AG08395 (cell line): ENCODE results near the gene CDH23.
A peak's percentile ranks its signal among the peaks of the same experiment; 100 is the strongest.

Experiments used
- DNase-seq: peaks from one replicate; pipeline ENCODE4 v3.0.0; 2012; ENCODE audit warnings: mixed read lengths, low spot score

Gene CDH23

DNA sequence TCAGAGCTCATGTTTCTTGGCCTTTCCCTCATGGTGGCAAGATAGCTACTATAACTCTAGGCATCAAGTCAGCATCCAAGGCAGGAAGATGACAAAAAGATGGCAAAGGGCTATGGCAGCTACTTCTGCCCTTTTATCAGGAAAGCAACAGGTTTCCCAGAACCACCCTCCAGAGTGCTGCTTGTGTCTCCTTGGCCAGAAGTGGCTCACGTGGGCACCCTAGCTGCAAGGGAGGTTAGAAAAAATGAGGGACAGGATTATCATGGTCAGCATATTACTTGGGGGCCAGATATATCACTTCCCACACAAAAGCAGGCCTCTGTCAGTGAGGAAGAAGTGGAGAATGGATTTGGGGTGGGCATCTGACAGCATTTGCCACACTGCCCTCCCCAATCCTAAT, 347.1 kb downstream of the CDH23 start:
- no peak for DNase-seq

DNA sequence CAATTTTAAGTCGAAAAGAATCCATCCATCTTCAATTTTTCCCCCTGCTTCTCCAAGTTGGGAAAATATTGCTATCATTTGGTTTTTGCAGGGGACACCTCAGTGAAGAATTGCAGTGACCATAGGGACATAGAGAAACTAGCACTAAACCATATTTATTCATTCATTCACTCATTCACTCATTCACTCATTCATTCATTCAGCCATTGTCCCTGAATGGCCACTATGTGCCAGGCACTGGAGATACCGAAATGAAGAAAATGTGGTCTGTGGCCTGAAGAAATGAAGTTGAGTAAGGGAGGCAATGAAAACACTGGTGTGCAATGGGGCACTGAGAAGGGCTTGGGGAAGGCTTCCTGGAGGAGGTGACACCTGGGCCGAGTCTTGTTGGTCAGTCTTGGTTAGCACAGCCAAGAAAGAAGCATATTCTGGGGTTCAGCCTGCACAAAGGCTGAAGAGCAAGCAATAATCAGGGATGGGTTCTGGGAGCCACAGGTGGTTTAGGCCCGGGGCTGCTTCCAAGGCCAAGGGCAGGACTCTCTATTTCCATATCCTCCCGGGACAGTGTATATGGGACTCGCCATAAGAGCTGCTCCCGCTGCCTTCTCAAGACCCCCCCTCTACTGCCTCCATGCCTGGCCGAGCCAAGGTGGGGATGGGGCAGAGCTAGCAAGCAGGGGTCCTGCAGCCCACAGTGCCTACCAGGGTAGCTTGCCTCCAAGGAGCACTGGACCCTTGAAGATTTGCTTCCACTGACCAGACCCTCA, 348.4 kb downstream of the CDH23 start:
- DNase-seq = no peak

DNA sequence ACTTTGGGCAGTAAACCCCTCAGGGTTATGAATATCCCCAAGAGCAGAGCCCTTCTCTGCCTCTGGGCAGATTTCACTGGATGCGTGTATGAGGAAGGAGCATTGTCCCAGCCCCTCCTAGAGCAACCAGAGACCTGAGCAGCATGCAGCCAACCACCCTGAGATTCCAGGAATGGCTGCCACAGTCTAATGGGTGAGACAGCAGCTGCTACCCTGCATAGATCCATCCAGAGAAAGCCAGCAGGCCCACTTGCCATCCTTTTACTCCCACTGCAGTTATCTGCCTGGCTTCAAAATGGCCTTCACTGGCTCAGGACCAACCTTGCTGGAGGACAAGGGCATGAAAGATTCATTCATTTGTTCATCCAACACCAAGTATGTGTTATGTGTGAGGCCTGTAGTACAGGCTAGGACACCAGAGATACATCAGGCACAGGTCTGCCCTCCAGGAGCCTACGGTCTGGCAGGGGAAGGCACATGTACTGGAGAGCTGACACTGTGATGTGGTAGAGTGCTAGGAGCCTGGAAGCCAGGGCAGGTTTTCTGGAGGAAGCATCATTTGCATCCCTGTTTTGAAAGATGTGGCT, 349.0 kb downstream of the CDH23 start:
- no peak for DNase-seq

DNA sequence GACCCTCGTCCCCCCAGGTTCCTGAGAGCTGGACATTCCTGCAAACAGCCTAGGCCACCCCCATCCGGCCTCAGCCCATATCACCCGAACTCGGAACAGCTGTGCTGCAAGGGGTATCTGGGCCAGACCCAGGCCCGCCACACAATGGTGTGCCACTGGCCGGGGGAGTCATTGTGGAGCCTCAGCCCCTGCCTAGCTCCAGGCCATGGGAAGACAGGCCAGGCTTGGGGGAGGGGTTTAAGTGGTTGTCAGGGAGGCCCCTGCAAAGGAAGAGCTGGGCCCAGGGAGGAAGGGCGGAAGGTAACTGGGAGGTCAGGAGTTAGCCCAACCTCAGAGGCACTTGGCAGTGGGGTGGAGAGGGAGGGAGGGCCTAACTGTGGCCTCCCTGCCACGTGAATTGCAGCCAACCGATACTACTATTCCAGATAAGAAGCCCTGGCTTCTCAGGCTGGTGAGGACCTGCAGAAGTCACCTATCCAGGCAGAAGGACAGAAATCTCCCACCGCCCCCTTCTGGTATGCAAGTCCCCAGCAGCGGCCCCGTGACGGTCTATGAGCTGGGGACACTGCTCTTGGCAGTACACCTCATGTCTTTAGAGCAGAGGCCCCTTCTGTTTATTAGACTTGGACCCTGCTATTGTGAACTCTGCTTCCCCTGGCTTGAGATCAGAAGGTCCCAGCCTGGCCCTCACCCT, 349.8 kb downstream of the CDH23 start:
- DNase-seq = no peak

DNA sequence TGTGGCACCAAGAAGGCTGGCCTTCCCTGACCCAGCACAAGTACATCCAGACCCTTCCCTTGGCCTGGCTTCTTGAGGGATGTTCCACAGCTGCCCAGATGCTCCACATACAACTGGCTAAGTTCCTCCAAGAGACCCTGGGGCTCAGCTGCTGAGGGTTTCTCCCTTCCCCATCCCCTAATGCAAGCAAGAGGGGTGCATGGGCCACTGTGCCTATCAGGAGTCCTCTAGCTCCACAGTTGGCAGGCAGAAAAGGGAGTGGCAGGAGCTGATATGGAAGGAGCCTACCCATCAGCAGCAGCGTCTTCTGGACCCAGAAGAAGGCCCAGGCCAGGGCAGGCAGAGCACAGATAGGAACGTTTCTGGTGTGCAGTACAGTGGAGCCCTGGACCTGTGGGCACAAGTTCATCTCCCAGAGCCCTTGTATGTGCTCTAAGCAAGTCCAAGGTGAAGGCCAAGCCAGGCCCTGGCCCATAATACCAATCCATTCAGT, 350.4 kb downstream of the CDH23 start:
- DNase-seq = no peak

DNA sequence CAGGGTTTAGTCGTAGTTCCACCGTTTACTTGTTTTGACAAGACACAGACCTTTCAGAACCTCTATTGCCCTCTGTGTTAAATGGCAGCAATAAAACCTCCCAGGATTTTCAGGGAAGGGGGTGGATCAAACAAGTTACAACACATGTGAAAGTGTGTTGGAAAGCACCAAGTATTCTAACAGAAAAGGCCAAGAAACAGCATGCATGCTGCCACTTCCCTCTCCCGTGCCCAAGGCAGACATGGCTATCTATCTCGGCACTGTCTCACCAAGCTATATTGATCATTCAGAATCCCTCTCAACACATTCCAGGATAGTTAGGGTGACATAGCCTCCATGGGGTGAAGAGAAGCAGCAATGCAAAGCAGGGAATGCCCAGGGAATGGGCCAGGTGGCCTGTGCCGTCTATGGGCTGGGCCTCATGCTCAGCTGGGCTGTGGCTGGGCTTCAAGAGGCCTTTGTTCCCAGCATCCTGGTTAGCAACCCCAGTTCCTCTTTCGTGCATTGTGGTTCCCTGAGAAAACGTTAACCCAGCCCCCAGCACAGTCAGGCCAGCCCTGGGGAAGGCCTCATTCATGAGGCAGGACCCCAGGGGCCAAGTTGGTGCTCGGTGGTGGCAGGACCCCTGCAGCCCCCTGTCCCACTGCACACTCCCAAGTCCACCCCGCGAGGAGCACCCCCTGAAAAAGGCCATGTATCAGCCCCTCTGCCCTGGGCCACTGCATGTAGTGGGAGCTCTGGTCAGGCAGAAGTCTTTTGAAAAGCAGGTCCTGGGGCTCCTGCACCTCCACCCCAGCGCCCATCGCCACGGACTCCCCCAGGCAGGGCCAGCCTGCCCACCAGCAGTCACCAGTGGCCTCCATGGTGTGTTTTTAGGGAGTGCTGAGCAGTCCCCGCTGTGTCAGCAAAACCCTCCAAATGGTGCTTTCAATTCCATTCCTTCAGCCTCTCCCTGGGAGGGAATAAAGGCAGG, 351.1 kb downstream of the CDH23 start:
- no peak for DNase-seq

DNA sequence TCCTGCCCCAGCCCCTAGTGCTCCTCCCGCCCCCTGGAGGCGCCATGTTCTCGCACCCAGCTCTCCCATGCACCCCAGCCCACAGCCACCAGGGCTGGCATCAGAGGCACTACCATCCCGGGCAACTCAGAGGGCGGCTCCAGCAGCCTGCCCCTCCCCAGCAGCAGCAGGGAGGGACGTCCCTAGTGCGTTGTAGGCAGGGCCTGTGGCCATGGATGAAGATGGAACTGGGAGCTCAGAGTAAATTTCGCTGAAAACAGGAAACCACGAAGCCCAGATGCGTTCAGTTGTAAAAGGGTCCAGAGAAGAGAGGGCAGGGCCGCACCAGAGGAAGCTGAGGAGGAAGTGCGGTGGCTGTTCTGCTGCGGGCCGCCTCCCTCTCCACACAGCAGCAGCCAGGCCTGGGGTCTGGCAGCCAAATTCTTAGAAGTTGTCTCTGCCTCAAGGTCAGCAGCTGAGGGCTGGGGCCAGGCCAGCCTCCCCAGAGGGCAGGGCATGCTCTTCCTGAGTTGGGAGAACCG, 352.0 kb downstream of the CDH23 start:
- DNase-seq = no peak

DNA sequence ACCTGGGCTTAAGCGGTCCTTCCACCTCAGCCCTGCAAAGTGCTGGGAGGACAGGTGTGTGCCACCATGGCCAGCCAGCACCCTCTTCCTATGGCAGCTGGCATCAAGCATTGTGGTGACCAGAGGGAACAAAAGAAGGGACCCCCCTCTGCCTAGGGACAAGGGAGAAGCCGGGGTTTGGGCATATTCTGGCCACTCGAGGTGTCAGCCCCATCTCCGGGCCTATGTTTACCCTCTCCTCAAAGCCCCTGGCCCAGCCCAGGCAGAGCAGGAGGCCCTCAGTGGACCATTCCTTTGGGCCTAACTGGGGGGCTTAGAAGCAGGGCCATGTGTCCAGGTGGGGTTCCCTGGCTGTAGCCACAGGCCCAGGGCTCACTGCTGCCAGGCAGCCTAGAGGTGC, 352.7 kb downstream of the CDH23 start:
- DNase-seq = no peak

DNA sequence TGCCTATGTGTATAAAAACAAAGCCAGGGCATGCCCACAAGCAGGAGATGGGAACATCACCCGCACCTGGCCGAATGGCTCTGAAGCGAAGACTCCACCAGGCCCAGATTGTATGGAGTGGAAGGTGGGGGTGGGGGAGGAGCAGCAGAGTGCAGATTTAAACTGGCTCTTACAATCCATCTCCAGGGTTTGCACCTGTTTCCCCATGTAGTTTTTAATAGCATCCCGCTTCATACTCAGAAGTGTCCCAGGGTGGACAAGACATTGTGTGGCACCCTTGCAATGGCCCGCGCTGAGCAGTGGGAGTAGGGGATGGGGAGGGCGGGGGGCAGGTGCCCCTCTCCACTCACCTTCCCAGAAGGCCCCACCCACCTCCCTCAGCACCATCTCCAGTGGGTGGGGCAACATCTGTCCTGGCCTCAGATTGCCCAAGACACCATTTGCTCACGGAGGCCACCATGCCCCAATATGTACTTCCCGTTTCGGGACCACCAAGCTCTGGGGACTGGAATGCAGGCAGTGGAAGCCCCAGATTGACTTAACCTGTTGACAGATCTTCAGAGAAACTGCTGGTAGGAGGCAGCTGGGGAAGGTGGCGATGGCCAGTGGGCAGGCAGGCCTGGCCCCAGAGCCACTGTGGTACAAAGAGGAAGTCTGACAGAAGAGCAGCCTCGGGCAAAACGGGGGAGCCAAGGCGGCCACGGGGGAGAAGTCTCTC, 353.6 kb downstream of the CDH23 start:
- no peak for DNase-seq

DNA sequence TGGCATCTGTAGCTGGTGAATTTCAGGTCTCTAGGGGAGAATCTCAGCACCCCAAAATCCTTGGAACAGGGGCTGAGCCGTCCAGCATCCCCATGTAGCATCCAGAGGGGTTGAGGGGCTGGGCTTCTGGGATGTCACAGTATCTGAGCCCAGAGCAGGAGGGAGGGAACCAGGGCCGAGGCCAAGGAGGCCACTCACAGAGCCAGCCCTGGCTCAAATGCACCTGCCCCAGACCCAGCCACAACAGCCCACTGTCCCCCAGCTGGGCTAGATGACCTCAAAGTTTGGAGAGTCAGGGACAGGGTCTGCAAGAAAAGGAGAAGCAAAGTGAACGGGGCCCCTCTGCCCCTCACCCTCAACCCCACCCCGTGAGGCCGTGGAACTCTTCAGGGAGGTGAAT, 354.3 kb downstream of the CDH23 start:
- DNase-seq = no peak

DNA sequence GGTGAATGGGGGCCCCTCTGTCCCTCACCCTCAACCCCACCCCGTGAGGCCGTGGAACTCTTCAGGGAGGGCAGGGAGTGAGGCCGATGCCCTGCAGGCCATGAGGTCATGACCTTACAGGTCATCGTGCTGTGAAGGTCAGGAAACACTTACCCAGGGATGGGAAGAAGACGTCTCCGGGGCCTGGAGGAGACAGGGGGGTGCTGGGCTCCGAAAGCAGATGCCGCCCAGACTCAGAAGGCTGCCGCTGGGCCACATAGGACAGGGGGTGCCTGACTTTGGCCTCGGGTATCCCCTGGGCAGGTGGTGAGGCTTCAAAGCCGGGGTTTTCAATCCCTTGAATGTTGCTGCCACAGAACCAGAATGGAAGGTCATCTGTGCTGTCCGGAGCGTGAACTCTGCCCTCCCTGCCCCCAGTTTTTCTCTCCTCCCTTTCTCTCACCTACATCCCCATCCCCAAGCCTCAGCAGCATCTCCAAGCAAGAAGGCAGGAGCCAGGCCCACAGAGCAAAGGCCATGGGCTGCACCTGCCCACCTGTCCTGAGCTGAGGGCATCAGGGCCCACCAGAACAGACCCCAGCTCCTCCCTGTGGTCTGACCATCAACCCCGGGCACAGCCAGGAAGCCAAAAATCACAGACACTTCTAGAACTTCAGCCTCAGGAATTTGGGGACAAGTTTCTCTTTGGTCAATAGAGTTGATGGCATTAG, 354.9 kb downstream of the CDH23 start:
- DNase-seq = no peak

DNA sequence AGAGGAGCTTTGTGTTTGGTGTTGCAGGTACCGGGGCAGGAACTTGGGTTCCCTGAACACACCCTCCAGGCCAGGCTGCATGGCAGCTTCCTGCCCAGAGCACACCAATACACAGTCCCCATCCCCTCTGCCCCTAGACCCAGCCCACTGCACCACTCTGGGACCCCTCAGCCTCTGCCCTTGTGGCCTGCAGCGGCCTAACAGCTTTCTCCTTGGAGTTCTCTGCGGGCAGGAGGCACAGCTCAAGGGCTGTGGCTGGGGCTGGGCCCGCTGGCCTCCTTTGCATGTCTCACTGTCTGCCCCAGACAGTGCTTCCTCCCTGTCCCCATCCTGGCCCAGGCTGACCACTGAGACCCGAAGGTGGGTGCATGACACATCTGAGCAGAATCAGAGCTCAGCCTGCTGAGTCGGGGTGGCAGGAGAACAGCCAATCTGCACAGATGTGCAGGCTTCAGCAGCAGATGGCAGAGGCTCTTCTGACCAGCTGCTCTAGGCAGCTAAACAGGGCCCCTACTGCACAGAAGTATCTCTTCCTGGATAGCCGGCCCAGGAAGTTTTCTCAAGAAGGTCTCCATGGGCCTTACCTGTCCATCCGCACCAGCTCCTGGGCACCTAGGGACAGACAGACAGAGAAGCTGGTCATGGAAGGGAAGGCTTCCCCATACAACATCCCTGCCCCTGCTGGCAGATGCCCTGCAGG, 355.8 kb downstream of the CDH23 start:
- DNase-seq = no peak

DNA sequence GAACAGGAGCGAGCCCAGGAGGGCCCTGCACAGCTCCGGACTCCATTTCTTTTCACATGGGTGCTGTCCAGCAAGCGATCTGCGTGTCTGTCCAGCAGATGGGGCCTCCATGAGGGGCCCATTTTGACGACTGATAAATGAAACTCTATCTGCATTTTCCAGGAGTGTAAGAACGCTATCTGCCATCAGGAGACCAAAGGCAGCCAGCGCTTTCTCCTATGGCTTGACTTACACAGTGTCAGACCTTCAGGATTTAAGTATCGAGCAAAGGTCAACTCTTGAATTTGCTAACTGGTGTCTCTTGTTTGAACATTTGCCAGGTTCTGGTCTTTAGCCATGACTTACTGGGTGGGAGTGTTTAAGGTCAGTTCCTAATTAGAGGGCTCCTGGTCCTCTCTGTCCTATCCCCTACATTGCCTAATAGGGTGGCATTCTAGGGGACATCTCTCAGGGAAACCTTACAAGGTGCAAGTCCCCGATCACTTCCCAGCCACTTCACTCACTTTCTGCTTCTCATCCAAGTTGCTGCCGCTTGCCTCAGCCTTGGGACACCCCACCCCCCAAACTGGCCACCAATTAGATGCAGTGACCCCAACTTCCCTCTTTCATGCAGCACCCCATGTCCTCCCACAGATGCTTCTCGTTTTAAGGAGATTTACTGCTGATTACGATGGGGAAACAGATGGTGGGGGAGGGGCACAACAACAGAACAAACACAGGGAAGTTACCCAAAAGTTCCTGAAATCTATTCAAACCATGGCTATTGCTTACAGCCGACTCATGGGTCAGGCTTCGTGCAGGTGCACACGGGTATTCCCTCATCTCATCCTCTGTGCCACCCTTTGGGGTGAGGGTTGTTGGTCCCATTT, 356.6 kb downstream of the CDH23 start:
- no peak for DNase-seq

DNA sequence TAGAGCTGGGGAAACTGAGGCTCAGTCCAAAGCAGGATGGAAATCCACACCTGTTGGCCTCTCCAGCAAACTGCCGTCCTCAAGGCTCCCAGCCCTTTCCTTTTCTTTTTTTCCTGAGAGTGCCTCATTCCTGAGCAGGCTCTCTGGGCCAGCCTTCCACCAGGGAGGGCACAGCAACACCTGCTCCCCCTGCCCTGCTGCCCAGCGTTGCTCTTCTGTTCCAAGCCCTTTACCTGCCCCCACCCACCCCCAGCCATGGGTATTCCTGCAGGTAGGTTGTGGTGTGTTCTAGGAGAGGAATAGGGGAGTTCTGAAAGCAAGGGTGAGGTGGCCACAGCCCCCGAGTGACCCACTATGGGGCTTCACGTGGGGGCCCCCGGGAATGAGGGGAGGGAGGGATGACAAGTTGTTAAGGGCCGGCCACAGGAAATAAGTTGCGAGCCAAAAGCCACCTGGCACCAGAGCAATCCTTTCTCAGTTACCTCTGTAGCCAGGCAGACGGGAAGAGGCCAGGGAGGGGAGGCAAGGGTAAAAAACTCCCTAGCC, 357.3 kb downstream of the CDH23 start:
- DNase-seq = no peak

DNA sequence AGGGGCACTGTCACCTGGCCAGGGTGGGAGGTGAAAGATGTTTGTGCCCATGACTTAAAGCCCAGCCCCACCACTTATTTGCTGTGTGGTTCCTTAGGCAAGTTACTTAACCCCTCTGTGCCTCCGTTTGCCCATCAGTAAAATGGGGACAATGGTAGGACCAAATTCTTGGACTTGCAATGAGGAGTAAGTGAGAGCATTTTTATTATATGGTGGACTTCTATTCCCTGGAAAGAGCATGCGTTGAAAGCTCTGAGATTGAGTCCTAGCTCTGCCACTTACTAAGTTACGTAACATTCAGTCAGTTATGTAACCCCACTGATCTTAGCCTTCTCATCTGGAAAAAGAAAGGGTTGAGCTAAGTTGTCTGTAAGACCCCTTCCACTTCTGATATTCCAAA, 357.8 kb downstream of the CDH23 start:
- DNase-seq = no peak

DNA sequence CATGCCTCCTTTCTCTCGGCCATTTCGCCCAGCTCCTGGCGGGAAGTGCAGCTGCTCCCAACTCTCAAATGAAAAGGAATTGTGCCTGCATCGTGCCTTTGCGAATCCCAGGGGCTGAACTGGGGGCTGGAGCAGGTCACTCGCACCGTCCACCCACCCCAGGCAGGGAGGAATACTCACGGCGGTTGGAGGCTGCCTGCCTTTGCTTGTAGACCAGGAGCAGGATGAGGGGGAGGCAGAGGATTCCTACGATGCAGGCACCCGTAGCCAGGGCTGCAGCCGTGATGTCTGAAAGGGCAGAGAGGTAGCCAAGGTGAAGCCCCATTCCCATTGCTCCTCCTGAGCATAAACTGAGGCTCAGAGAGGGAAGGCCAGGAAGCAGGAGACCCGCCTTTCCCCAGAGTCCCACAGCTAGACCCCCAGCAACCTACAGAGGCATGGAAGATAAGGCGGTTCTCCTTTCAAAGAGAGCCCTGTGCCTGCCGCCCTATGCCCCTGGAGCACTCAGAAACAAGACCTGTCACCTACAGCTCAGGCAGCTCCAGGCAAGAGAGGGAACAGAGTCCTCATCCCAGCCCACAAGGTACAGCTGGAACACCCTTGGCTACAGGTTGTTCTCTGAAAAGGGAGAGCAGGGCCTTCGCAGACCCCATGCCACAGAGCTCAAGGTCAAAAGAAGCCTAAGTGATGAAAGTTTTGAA, 358.6 kb downstream of the CDH23 start:
- no peak for DNase-seq

DNA sequence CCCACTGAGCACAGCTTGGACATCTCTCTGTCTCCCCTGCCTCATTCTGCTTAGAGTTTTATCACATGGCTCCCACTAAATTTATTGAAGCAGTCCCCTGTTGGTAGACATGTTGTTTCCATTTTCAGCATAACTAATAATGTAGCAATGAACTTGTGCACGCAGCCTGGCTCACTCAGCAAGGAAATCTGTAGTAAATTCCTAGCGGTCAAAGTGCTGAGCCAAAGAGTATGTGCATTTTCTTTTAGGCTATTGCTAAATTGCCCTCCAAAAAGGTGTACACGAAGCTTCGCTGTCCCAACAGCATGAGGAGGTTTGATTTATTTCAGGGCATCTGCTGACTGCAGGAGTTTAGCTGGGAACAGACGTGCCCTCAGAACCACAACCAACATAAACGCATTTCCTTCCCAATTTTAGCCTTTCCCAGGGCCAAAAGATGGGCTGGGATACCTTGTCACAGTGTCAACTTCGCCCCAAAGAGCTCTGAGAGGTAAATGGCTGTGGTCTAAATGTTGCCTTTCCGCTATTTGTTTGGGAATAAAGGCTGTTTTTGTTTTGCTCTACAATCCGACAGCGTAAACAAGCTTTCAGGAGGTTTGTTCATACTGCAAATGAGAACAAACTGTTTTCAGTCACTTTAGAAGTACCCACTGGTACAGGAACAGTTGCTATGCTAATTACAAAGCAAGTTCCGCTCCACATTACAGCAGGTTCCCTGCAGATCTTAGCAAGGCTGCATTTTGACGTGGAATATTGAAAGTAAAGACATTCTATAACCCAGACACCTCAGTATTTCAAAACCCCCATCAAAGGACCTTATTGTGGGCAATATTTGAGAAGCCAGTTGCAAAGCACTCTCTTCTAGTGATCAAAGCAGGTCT, 359.8 kb downstream of the CDH23 start:
- DNase-seq = peak; percentile 62
